AG10803 (cell line): ENCODE results near the gene CDH12.
"Not testable (repeated sequence)": the region's sequence is repeated elsewhere in the genome, so short reads cannot be mapped to it uniquely, and the experiment has no call there.

ENCODE experiments used
- DNase-seq: peaks from one replicate; pipeline ENCODE4 v3.0.0; 2010; ENCODE audit warnings: low read depth
- H3K4me3 ChIP-seq: 2 replicates; pipeline ENCODE4 v1.5.1; 2011; ENCODE audit warnings: mild to moderate bottlenecking, low read length, control low read depth
- CTCF ChIP-seq: conservative IDR thresholded peaks from 2 replicates; pipeline ENCODE4 v1.5.1; 2011; ENCODE audit warnings: mild to moderate bottlenecking, low read length, control low read depth, inconsistent platforms

CDH12 gene

GRCh38 chr5:22887566-22887965, 34.4 kb upstream of the CDH12 start:
- no peak for DNase-seq
- no peak for TF ChIP-seq CTCF
- H3K4me3 ChIP-seq = no peak overlapping the region

GRCh38 chr5:22858911-22859310, 5.8 kb upstream of the CDH12 start:
- not testable (repeated sequence) for H3K4me3 ChIP-seq, DNase-seq

- DNase-seq = no peak
- no peak overlapping the region for H3K4me3 ChIP-seq
- no peak for TF ChIP-seq CTCF
These were observed 2.7 kb upstream of the CDH12 start for GRCh38 chr5:22855824-22856223.

GRCh38 chr5:22850981-22851380, 2.2 kb downstream of the CDH12 start:
- H3K4me3 ChIP-seq = no peak overlapping the region
- no peak for DNase-seq
- TF ChIP-seq CTCF = no peak

GRCh38 chr5:22846693-22847092, 6.5 kb downstream of the CDH12 start:
- no peak for TF ChIP-seq CTCF
- no peak for DNase-seq

GRCh38 chr5:22844636-22845035, 8.5 kb downstream of the CDH12 start:
- DNase-seq = no peak
- no peak overlapping the region for H3K4me3 ChIP-seq
- no peak for TF ChIP-seq CTCF

More at GRCh38 chr5:22846693-22847092, 6.5 kb downstream of the CDH12 start:
- no peak overlapping the region for H3K4me3 ChIP-seq

- H3K4me3 ChIP-seq = no peak overlapping the region
- no peak for DNase-seq
- no peak for TF ChIP-seq CTCF
These were observed 9.0 kb downstream of the CDH12 start for GRCh38 chr5:22844155-22844554.

- TF ChIP-seq CTCF = no peak
- no peak for DNase-seq
- no peak overlapping the region for H3K4me3 ChIP-seq
These were observed 10.6 kb downstream of the CDH12 start for GRCh38 chr5:22842574-22842973.
